Astrocyte of the hippocampus (primary cell): ENCODE data around the gene IQSEC2.

Experiments
- DNase-seq: peaks from one replicate; pipeline ENCODE4 v3.0.0; 2011; ENCODE audit warnings: low read depth, low spot score

IQSEC2 gene

GRCh38 chrX:53305219-53305995, 24.0 kb upstream of the IQSEC2 start:
- DNase-seq, result no peak

- DNase-seq, result no peak
Observed at GRCh38 chrX:53303195-53303594, 21.8 kb upstream of the IQSEC2 start.

GRCh38 chrX:53300157-53300556, 18.8 kb upstream of the IQSEC2 start:
- no peak for DNase-seq

GRCh38 chrX:53294024-53294648, 12.8 kb upstream of the IQSEC2 start:
- DNase-seq, result peak; percentile 20

GRCh38 chrX:53291596-53291995, 10.2 kb upstream of the IQSEC2 start:
- no peak for DNase-seq

- DNase-seq, result no peak
Observed at GRCh38 chrX:53290441-53291041, 9.2 kb upstream of the IQSEC2 start.

GRCh38 chrX:53288189-53288588, 6.8 kb upstream of the IQSEC2 start:
- DNase-seq, result peak; percentile 30

- DNase-seq, result peak; percentile 80
Observed at GRCh38 chrX:53287493-53288138, 6.2 kb upstream of the IQSEC2 start.

GRCh38 chrX:53286171-53286570, 4.8 kb upstream of the IQSEC2 start:
- no peak for DNase-seq

- DNase-seq, result no peak
Observed at GRCh38 chrX:53285591-53285990, 4.2 kb upstream of the IQSEC2 start.

GRCh38 chrX:53284684-53285447, 3.5 kb upstream of the IQSEC2 start:
- peak; percentile 77 for DNase-seq

- no peak for DNase-seq
Observed at GRCh38 chrX:53283567-53283966, 2.2 kb upstream of the IQSEC2 start.

GRCh38 chrX:53283099-53283498, 1.7 kb upstream of the IQSEC2 start:
- no peak for DNase-seq

GRCh38 chrX:53281963-53282695, 745 bp upstream of the IQSEC2 start:
- peak; percentile 28 for DNase-seq

- DNase-seq, result peak; percentile 61
Observed at GRCh38 chrX:53280331-53281320, 758 bp downstream of the IQSEC2 start.

- no peak for DNase-seq
Observed at GRCh38 chrX:53279296-53280237, 1.8 kb downstream of the IQSEC2 start.

- no peak for DNase-seq
Observed at GRCh38 chrX:53272808-53273337, 8.5 kb downstream of the IQSEC2 start.

- DNase-seq, result no peak
Observed at GRCh38 chrX:53269536-53270107, 11.8 kb downstream of the IQSEC2 start.
